GM12874 (cell line): ENCODE data around the gene CARM1.

Source experiments
- TF ChIP-seq, protein P1 (sequence below): IDR thresholded peaks from 2 replicates; pipeline ENCODE4 v1.5.1; 2011; ENCODE audit warnings: low read depth, mild to moderate bottlenecking, control low read depth, low read length, moderate library complexity; ENCODE audit not compliant: insufficient read depth

CARM1 gene

DNA sequence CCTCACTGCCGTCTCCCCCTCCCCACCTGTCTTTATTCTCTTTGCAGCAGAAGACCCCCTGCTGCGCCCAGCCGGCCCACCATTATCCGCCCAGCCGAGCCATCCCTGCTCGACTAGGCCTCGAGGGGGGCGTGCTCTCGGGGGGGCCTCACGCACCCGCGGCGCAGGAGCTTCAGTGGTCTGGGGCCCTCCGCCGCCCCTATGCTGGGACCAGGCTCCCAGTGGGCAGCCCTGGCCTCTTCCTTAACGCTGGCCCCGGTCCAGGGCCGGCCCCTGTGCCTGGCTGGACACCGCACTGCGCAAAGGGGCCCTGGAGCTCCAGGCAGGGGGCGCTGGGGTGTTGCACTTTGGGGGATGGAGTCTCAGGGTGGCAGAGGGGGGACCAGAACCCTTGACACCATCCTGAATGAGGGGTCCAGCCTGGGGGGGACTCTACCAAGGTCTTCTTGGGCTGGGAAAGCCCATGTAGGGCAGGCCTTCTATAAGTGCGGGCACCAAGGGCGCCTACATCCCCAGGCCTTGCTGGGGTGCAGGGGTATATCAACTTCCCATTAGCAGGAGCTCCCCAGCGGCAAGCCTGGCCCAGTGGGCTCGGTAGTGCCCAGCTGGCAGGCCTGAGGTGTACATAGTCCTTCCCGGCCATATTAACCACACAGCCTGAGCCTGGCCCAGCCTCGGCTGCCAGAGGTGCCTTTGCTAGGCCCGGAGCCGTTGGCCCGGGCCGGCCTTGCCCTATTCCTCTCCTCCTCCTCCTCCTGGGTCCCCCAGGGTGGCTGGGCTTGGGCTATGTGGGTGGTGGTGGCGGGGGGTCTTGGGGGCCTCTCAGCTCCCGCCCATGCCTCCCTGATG lies 40.2 kb upstream of the CARM1 start:
- TF ChIP-seq, protein P1, sequence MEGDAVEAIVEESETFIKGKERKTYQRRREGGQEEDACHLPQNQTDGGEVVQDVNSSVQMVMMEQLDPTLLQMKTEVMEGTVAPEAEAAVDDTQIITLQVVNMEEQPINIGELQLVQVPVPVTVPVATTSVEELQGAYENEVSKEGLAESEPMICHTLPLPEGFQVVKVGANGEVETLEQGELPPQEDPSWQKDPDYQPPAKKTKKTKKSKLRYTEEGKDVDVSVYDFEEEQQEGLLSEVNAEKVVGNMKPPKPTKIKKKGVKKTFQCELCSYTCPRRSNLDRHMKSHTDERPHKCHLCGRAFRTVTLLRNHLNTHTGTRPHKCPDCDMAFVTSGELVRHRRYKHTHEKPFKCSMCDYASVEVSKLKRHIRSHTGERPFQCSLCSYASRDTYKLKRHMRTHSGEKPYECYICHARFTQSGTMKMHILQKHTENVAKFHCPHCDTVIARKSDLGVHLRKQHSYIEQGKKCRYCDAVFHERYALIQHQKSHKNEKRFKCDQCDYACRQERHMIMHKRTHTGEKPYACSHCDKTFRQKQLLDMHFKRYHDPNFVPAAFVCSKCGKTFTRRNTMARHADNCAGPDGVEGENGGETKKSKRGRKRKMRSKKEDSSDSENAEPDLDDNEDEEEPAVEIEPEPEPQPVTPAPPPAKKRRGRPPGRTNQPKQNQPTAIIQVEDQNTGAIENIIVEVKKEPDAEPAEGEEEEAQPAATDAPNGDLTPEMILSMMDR = no peak

DNA sequence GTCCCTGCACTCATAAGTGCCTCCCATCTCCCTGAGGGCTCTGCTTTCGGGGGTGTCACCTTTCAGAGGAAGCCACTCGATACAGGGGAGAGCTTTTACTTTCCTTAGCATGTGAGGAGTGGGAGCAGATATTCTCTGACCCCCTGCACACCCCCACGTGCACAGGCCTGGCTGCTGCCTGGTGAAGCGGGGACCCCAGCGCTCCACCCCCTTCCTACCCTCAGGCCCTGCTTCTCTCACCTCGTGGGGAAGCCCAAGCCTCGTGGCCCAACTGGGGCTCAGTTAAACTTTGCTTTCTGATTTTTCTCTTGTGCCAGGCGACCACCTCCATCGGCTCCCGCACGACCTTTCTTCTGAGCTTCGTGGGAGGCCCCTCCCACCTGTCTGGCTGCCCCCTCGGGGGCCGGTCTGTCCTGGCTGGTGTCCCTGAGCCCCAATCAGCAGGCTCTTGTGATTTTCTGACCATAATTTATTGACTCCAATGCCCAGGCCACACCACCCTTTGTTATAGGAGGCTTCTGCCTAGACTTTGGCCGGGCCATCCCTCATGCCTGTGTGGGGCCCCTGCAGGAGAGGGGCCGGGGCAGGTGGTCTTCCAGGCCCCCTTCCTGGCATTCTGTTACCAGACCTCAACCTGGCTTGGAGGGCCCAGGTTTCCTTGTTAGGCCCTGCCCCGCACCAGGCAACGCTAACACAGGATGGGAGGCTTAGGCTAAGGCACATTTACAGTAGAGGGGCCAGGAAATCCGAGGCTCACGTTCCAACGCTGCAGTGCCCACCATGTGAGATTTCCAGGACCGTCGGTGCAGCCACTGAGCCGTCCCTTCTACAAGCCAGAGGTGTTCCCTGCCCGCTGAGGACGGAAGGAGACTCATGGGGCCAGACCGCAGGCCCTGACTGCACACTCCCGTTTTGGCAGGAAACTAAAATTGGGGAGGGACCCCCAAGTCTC lies 39.1 kb upstream of the CARM1 start:
- TF ChIP-seq, protein P1 = no peak

DNA sequence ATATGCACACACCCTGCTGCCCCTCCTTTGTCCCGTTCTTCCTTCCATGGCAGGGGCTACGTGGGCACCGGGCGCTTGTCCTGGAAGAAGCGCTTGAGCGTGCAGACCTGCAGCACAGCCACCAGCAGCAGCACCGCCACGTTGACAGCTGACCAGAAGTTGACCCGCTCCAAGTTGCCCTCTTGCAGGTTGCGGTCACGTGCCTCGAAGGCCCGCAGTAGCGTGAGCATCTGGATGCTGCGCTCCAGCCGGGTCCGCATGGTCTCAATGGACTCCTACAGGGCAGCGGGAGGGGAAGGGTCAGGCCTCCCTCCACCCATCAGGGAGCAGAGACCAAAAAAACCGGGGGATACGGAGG lies 38.4 kb upstream of the CARM1 start:
- TF ChIP-seq, protein P1 = no peak

DNA sequence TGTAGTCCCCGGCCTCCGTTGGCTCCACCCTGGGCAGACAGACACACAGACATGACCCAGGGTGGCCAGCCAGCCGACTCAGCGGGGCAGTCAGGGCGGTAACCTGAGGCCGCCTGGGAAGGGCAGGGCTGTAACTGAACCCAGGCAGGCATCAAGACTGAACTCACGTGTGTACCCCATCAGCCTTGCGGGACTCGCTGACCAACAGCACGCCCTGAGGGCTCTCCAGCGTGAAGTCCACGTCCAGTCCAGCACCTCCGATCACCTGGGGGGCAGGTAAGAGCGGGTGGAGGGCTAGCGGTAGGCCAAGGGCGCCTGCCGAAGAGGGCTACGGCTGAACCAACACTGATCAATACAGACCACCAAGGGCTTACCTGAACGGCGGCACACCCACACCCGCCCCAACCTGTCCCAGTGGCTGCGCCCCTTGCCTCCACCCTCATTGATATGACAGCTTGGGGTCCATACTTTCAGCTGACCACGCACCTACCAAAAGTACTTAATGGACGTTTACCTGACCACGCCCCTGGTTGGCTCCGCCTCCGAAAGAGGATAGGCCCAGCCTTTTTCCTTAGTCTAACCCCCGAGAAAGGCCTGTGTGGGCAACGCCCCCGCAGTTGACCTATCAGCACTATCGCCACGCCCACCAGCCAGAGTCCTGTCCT lies 36.1 kb upstream of the CARM1 start:
- TF ChIP-seq, protein P1 = no peak

DNA sequence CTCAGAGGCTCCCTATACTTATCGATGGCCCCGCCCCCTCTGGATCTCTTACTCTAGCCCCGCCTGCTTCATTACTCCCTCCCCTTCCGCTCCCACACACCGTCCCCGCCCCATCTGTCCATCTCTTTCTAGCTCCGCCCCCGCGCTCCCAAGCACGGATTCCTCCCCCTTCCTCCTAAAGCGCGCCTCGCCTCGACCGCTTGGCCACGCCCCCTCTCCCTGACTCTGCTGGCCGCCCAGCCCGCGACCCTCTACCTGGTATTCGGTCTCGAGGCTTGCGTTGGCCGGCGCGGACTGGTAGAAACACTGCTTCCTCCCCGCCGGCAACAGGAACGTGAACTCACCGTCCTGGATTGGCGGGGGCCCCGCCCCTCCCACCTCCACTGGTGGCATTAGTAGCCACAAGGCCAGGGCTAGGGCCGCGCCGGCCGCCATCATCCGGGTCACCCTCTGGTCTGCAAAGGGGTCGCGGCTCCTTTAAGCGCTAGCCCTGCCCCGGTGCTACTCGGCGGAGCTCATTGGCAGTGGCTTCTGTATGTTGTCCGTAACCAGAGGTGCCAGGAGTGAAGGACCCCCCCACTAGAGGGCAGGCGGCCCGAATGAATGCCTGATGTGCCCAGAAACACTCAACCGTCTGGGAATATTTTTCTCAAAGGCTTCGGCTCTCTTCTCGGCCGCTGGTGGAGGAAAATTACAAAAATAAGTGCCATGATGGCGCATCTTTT lies 35.4 kb upstream of the CARM1 start, which contains the start of gene TMED1:
TMED1 (minus strand) TSS at position 459 of the 725 bp plus-strand sequence; CDS start at position 438, 21 bp downstream.
- TF ChIP-seq, protein P1 = 0 out of 2 replicates have a peak, but pooled peaks have one; percentile 2

DNA sequence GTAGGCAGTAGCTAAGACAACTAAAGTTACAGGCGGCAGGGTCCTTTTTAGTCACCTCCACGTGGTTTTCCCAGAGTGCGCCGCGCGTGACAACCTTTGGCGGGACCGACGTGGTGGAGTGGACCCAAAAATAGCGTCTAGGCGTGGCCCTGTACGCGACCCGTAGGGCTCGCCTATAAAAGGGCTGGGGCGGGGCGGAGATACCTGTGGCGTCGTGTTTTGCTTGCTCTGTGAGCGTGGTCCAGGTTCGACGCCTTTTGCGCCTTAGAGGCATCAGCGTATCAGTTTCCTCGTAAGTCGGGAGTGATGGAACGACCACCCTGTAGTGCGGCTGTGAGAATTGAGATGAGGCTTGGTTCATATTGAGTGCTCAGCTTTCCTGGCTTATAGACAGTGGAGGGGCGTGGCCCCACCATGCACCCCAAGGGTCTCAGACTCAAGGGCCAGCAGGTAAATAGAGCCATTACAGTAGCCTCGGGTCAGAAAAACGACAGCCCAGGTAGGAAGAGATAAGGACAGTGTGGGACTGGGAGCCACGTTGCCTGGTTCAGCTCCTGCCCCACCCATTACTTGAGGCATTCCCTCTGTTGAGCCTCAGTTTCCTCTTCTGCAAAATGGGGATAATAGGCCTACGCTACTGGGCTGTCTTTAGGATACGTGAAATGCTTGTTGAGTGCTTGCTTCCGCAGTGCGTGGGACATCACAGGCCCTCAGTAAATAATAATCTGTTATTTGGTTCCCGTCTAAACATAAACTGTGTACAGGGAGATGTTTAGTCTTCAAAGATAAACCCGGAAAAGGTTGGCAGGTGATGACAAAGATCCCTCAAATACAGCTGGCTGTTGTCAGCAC lies 34.6 kb upstream of the CARM1 start:
- TF ChIP-seq, protein P1 = no peak
